Measurements from ENCODE around the gene RSPH4A. TPM values are rescaled to one million over a fixed set of nuclear protein-coding genes. Genes with fewer than 3 reads are reported as not detected.
A peak's percentile ranks its signal among the peaks of the same experiment; 100 is the strongest.

The RSPH4A gene
- polyA plus RNA-seq, result 0.70 TPM
- long read RNA-seq, donor 1, result 0 reads
- long read RNA-seq, donor 2, partial matches to known transcripts, result 0 of 1 reads
- long read RNA-seq, donor 2, other reads (novel, unspliced or antisense), result 0 of 1 reads
- long read RNA-seq, donor 3, result 0 reads
- long read RNA-seq, donor 4, result 0 reads
- long read RNA-seq, donor 5, result 0 reads
- long read RNA-seq, donor 6, result 0 reads
- long read RNA-seq, donor 7, result 0 reads
- long read RNA-seq, donor 8, result 0 reads
- long read RNA-seq, donor 9, result 0 reads
- long read RNA-seq, donor 10, result 0 reads
- long read RNA-seq, donor 11, result 0 reads

GRCh38 chr6:116615937-116616736 is at the start of gene RSPH4A:
TSS of gene RSPH4A (plus strand) at chr6:116616479. CDS start at chr6:116616624, 145 bp downstream.
- Histone ChIP-seq H3K36me3 (ENCODE audit: control insufficient read depth, insufficient read depth, low read length) (no peaks in the 10 kb centered on the region), H3K9me3 (ENCODE audit: control insufficient read depth, low read depth, low read length) (no peaks in the 10 kb centered on the region), H3K4me3 (ENCODE audit: low read length) (peak within 1 kb of the TSS; percentile 54), H3K27ac (ENCODE audit: low read length) (no peak within 1 kb of the TSS), H3K4me1 (ENCODE audit: control insufficient read depth, insufficient read depth, low read length) (peaks cover 6% of the 10 kb centered on the region), H3K27me3 (ENCODE audit: control insufficient read depth, insufficient read depth, low read length) (peaks cover 26% of the 10 kb centered on the region)
- 0% methylated on average over 3 of the region's 29 CpGs for WGBS (ENCODE audit: insufficient coverage, low lambda C conversion rate)
- DNase-seq, result peak; percentile 89 to 92

GRCh38 chr6:116568111-116568510 is 48.2 kb upstream of the RSPH4A start:
- Histone ChIP-seq H3K9me3 (ENCODE audit: control insufficient read depth, low read depth, low read length) (no peaks in the 10 kb centered on the region), H3K27me3 (ENCODE audit: control insufficient read depth, insufficient read depth, low read length) (peaks cover 7% of the 10 kb centered on the region), H3K4me1 (ENCODE audit: control insufficient read depth, insufficient read depth, low read length) (no peaks in the 10 kb centered on the region), H3K27ac (ENCODE audit: low read length) (no peak overlapping the region), H3K4me3 (ENCODE audit: low read length) (no peak overlapping the region), H3K36me3 (ENCODE audit: control insufficient read depth, insufficient read depth, low read length) (no peaks in the 10 kb centered on the region)
- no peak for DNase-seq

- Histone ChIP-seq H3K27me3 (ENCODE audit: control insufficient read depth, insufficient read depth, low read length) (peaks cover 7% of the 10 kb centered on the region), H3K27ac (ENCODE audit: low read length) (no peak overlapping the region), H3K9me3 (ENCODE audit: control insufficient read depth, low read depth, low read length) (no peaks in the 10 kb centered on the region), H3K36me3 (ENCODE audit: control insufficient read depth, insufficient read depth, low read length) (peaks cover 2% of the 10 kb centered on the region), H3K4me1 (ENCODE audit: control insufficient read depth, insufficient read depth, low read length) (no peaks in the 10 kb centered on the region), H3K4me3 (ENCODE audit: low read length) (no peak overlapping the region)
- WGBS (ENCODE audit: insufficient coverage, low lambda C conversion rate), result 82% methylated on average over 2 of the region's 7 CpGs
- DNase-seq, result no peak
Measured at GRCh38 chr6:116568821-116569755, 47.2 kb upstream of the RSPH4A start.

- no peaks in the 10 kb centered on the region for H3K27me3 ChIP-seq (ENCODE audit: control insufficient read depth, insufficient read depth, low read length)
Measured at GRCh38 chr6:116570856-116571682, 45.2 kb upstream of the RSPH4A start, which contains the start of gene RWDD1. TSS of gene RWDD1 (plus strand) at chr6:116571504. CDS start at chr6:116571583, 79 bp downstream.

GRCh38 chr6:116571683-116572000 is 44.6 kb upstream of the RSPH4A start:
- DNase-seq, result no peak
- WGBS (ENCODE audit: insufficient coverage, low lambda C conversion rate), result 0% methylated on average over 3 of the region's 12 CpGs
- H3K27me3 ChIP-seq (ENCODE audit: control insufficient read depth, insufficient read depth, low read length), result no peaks in the 10 kb centered on the region
- H3K4me1 ChIP-seq (ENCODE audit: control insufficient read depth, insufficient read depth, low read length), result no peaks in the 10 kb centered on the region
- H3K27ac ChIP-seq (ENCODE audit: low read length), result peak overlapping the region; percentile 91
- no peaks in the 10 kb centered on the region for H3K9me3 ChIP-seq (ENCODE audit: control insufficient read depth, low read depth, low read length)
- peak overlapping the region; percentile 97 for H3K4me3 ChIP-seq (ENCODE audit: low read length)
- H3K36me3 ChIP-seq (ENCODE audit: control insufficient read depth, insufficient read depth, low read length), result peaks cover 20% of the 10 kb centered on the region

More at GRCh38 chr6:116570856-116571682, 45.2 kb upstream of the RSPH4A start, which contains the start of gene RWDD1:
- Histone ChIP-seq H3K9me3 (ENCODE audit: control insufficient read depth, low read depth, low read length) (no peaks in the 10 kb centered on the region), H3K4me1 (ENCODE audit: control insufficient read depth, insufficient read depth, low read length) (no peaks in the 10 kb centered on the region), H3K36me3 (ENCODE audit: control insufficient read depth, insufficient read depth, low read length) (peaks cover 15% of the 10 kb centered on the region), H3K4me3 (ENCODE audit: low read length) (peak within 1 kb of the TSS; percentile 98), H3K27ac (ENCODE audit: low read length) (peak within 1 kb of the TSS; percentile 93)
- no CpG with 5 or more reads among the region's 62 CpGs for WGBS (ENCODE audit: insufficient coverage, low lambda C conversion rate)
- DNase-seq, result peak; percentile 99 to 100

GRCh38 chr6:116572162-116572561 is 44.1 kb upstream of the RSPH4A start:
- Histone ChIP-seq H3K4me1 (ENCODE audit: control insufficient read depth, insufficient read depth, low read length) (no peaks in the 10 kb centered on the region), H3K9me3 (ENCODE audit: control insufficient read depth, low read depth, low read length) (no peaks in the 10 kb centered on the region), H3K36me3 (ENCODE audit: control insufficient read depth, insufficient read depth, low read length) (peaks cover 25% of the 10 kb centered on the region), H3K27me3 (ENCODE audit: control insufficient read depth, insufficient read depth, low read length) (no peaks in the 10 kb centered on the region), H3K27ac (ENCODE audit: low read length) (peak overlapping the region; percentile 91), H3K4me3 (ENCODE audit: low read length) (peak overlapping the region; percentile 97)
- whole genome bisulfite sequencing (ENCODE audit: insufficient coverage, low lambda C conversion rate), result 29% methylated on average over 1 of the region's 7 CpGs
- peak; percentile 20 to 67 for DNase-seq

- Histone ChIP-seq H3K4me3 (ENCODE audit: low read length) (no peak overlapping the region), H3K27ac (ENCODE audit: low read length) (no peak overlapping the region), H3K4me1 (ENCODE audit: control insufficient read depth, insufficient read depth, low read length) (no peaks in the 10 kb centered on the region), H3K9me3 (ENCODE audit: control insufficient read depth, low read depth, low read length) (no peaks in the 10 kb centered on the region), H3K27me3 (ENCODE audit: control insufficient read depth, insufficient read depth, low read length) (no peaks in the 10 kb centered on the region), H3K36me3 (ENCODE audit: control insufficient read depth, insufficient read depth, low read length) (peaks cover 26% of the 10 kb centered on the region)
- 100% methylated on average over 2 of the region's 2 CpGs for WGBS (ENCODE audit: insufficient coverage, low lambda C conversion rate)
- DNase-seq, result no peak
Measured at GRCh38 chr6:116575227-116575626, 41.1 kb upstream of the RSPH4A start.

- WGBS (ENCODE audit: insufficient coverage, low lambda C conversion rate), result 67% methylated on average over 4 of the region's 5 CpGs
- H3K27me3 ChIP-seq (ENCODE audit: control insufficient read depth, insufficient read depth, low read length), result no peaks in the 10 kb centered on the region
- no peaks in the 10 kb centered on the region for H3K4me1 ChIP-seq (ENCODE audit: control insufficient read depth, insufficient read depth, low read length)
- peaks cover 28% of the 10 kb centered on the region for H3K36me3 ChIP-seq (ENCODE audit: control insufficient read depth, insufficient read depth, low read length)
- H3K4me3 ChIP-seq (ENCODE audit: low read length), result no peak overlapping the region
- no peaks in the 10 kb centered on the region for H3K9me3 ChIP-seq (ENCODE audit: control insufficient read depth, low read depth, low read length)
- no peak overlapping the region for H3K27ac ChIP-seq (ENCODE audit: low read length)
- no peak for DNase-seq
Measured at GRCh38 chr6:116577486-116577885, 38.8 kb upstream of the RSPH4A start.

GRCh38 chr6:116578335-116578734 is 37.9 kb upstream of the RSPH4A start:
- Histone ChIP-seq H3K27ac (ENCODE audit: low read length) (no peak overlapping the region), H3K4me1 (ENCODE audit: control insufficient read depth, insufficient read depth, low read length) (no peaks in the 10 kb centered on the region), H3K9me3 (ENCODE audit: control insufficient read depth, low read depth, low read length) (no peaks in the 10 kb centered on the region), H3K4me3 (ENCODE audit: low read length) (no peak overlapping the region), H3K36me3 (ENCODE audit: control insufficient read depth, insufficient read depth, low read length) (peaks cover 31% of the 10 kb centered on the region), H3K27me3 (ENCODE audit: control insufficient read depth, insufficient read depth, low read length) (no peaks in the 10 kb centered on the region)
- no peak for DNase-seq
